GM12878 (cell line): ENCODE data around the gene STK38. TPM values are rescaled to one million over a fixed set of nuclear protein-coding genes. Genes with fewer than 3 reads are reported as not detected.

Source experiments
- ATAC-seq: fragments of 200-7000 bp; cut with Tn5 transposase; 3 replicates; pipeline ENCODE4 v1.9.1; 2020; ENCODE audit warnings: mild to moderate bottlenecking, moderate library complexity
- BruUV-seq: library from RNA; stranded (reverse); fragments of 400-500 nt; replicated peaks from 2 replicates; lab custom pipeline; 2021; lab: Mats Ljungman, UMichigan
- CTCF ChIA-PET: fragments of 300-600 bp; sonication (Branson Sonifier 250); formaldehyde crosslinking; extraction: SDS; loops from one replicate; lab custom pipeline; 2021; ENCODE audit warnings: inconsistent platforms; lab: Yijun Ruan, JAX
- POLR2A ChIA-PET: fragments of 350-600 bp; formaldehyde crosslinking; extraction: SDS; loops from one replicate; lab custom pipeline; 2021; ENCODE audit warnings: inconsistent platforms; lab: Charles Lee
- RAD21 ChIA-PET: fragments of 300-600 bp; sonication (Branson Sonifier 250); formaldehyde crosslinking; loops from one replicate; lab custom pipeline; 2023; ENCODE audit warnings: antibody characterized with exemption; ENCODE audit not compliant: unreplicated experiment; lab: Charles Lee
- SMC1A ChIA-PET: fragments of 300-600 bp; sonication (Branson Sonifier 250); formaldehyde crosslinking; loops from one replicate; lab custom pipeline; 2023; ENCODE audit not compliant: unreplicated experiment, uncharacterized antibody; lab: Charles Lee
- DNase-seq: peaks from one replicate; pipeline ENCODE4 v3.0.0-alpha.2; 2011; ENCODE audit warnings: low read depth, low spot score
- FAIRE-seq: peaks from 3 replicates; lab custom pipeline; 2011; peaks lifted over from hg19 to GRCh38; lab: Jason Lieb, UNC
- H2AFZ ChIP-seq: 2 replicates; pipeline ENCODE4 v1.6.0; 2011; ENCODE audit warnings: low read depth, low read length, control low read depth; ENCODE audit not compliant: control insufficient read depth
- H3K27ac ChIP-seq: 2 replicates; pipeline ENCODE4 v1.5.1; 2011; ENCODE audit warnings: control low read depth; ENCODE audit not compliant: control insufficient read depth, insufficient read depth
- H3K27me3 ChIP-seq, 2 experiments: replicated peaks in 1 of 2; 2 replicates each; pipeline versions ENCODE4 v1.6.0 to v1.6.1; 2011; ENCODE audit warnings: low read length in 1 of 2; ENCODE audit not compliant: control insufficient read depth in 2 of 2, insufficient read depth in 2 of 2
- H3K36me3 ChIP-seq, 2 experiments: 2 replicates each; pipeline ENCODE4 v1.5.1; 2011; ENCODE audit warnings: low read length in 1 of 2; ENCODE audit not compliant: control insufficient read depth in 2 of 2, insufficient read depth in 2 of 2
- H3K4me1 ChIP-seq: 2 replicates; pipeline ENCODE4 v1.6.1; 2011; ENCODE audit warnings: mild to moderate bottlenecking, low read length, moderate library complexity, mixed read lengths; ENCODE audit not compliant: control insufficient read depth, insufficient read depth
- H3K4me2 ChIP-seq: 2 replicates; pipeline ENCODE4 v1.6.0; 2011; ENCODE audit warnings: control low read depth; ENCODE audit not compliant: control insufficient read depth, insufficient read depth
- H3K4me3 ChIP-seq: fragments of 200-600 bp; sonication (generic); 2 replicates; pipeline ENCODE4 v1.5.1; 2016
- H3K79me2 ChIP-seq: 2 replicates; pipeline ENCODE4 v1.6.0; 2011; ENCODE audit warnings: low read length; ENCODE audit not compliant: control insufficient read depth, insufficient read depth
- H3K9ac ChIP-seq: 2 replicates; pipeline ENCODE4 v1.8.0; 2011; ENCODE audit warnings: low read length, control low read depth, mixed read lengths; ENCODE audit not compliant: control insufficient read depth, insufficient read depth
- H3K9me3 ChIP-seq: replicated peaks from 3 replicates; pipeline ENCODE4 v1.5.1; 2011; ENCODE audit warnings: mild to moderate bottlenecking, low read length; ENCODE audit not compliant: control insufficient read depth, insufficient read depth
- H4K20me1 ChIP-seq: 2 replicates; pipeline ENCODE4 v1.6.0; 2011; ENCODE audit not compliant: control insufficient read depth, insufficient read depth
- CREM ChIP-seq: IDR thresholded peaks from 2 replicates; pipeline ENCODE4 v1.6.1; 2014; ENCODE audit warnings: antibody characterized with exemption, low read depth
- EGR1 ChIP-seq, 2 experiments: IDR thresholded peaks; 1 replicate in 1 of 2; 2 replicates in 1 of 2; pipeline ENCODE4 v1.6.1; 2011 to 2012; ENCODE audit warnings: low read depth in 2 of 2, low read length in 2 of 2, borderline replicate concordance in 1 of 2, mild to moderate bottlenecking in 1 of 2, moderate library complexity in 1 of 2
- HDAC6 ChIP-seq: fragments of 200-600 bp; sonication (generic); IDR thresholded peaks from one replicate; pipeline ENCODE4 v1.8.0; 2017; ENCODE audit warnings: antibody characterized with exemption; ENCODE audit not compliant: unreplicated experiment
- IRF4 ChIP-seq: IDR thresholded peaks from 2 replicates; pipeline ENCODE4 v1.6.1; 2011; ENCODE audit warnings: low read depth, low read length
- LARP7 ChIP-seq: fragments of 450-650 bp; IDR thresholded peaks from 2 replicates; pipeline ENCODE4 v1.6.1; 2017; ENCODE audit warnings: mild to moderate bottlenecking
- MTA2 ChIP-seq: fragments of 450-650 bp; IDR thresholded peaks from 2 replicates; pipeline ENCODE4 v1.6.1; 2016; ENCODE audit warnings: low read depth, mild to moderate bottlenecking, moderate library complexity
- NFYB ChIP-seq: IDR thresholded peaks from 2 replicates; pipeline ENCODE4 v1.6.1; 2011; ENCODE audit warnings: low read depth, mild to moderate bottlenecking, low read length, improper control_type of control experiment, moderate library complexity; ENCODE audit not compliant: insufficient read depth
- NR2C1 ChIP-seq: fragments of 450-650 bp; IDR thresholded peaks from 2 replicates; pipeline ENCODE4 v1.6.1; 2017; ENCODE audit warnings: antibody characterized with exemption, mild to moderate bottlenecking, moderate library complexity
- RCOR1 ChIP-seq: conservative IDR thresholded peaks from 2 replicates; pipeline ENCODE4 v1.6.1; 2012; ENCODE audit warnings: low read depth, low read length, improper control_type of control experiment
- SMAD1 ChIP-seq: fragments of 450-650 bp; IDR thresholded peaks from 2 replicates; pipeline ENCODE4 v1.6.1; 2018; ENCODE audit warnings: mild to moderate bottlenecking, low read depth; ENCODE audit not compliant: partially characterized antibody
- TCF12 ChIP-seq: IDR thresholded peaks from 2 replicates; pipeline ENCODE4 v1.6.1; 2011; ENCODE audit warnings: low read depth, mild to moderate bottlenecking, low read length
- WRNIP1 ChIP-seq: IDR thresholded peaks from 2 replicates; pipeline ENCODE4 v1.6.1; 2011; ENCODE audit warnings: low read depth, low read length, improper control_type of control experiment, borderline replicate concordance
- in situ Hi-C: fragments of 300-500 bp; cut with MboI; formaldehyde crosslinking; loops from 9 replicates; pipeline ENCODE4 v1.14.3; 2018; ENCODE audit warnings: mixed read lengths
- intact Hi-C: fragments of 100-400 bp; cut with micrococcal nuclease; formaldehyde crosslinking; loops from one replicate; pipeline ENCODE4 v1.14.2; 2022; ENCODE audit not compliant: unreplicated experiment
- polyA plus RNA-seq, 11 experiments: library from polyadenylated mRNA; depleted of rRNA in 4 of 11; unstranded in 6 of 11; stranded (reverse) in 5 of 11; fragments of >200 nt; fragmentation: Nextera tagmentation in 4 of 11; fragmentation: Illumina TruSeq in 1 of 11; extraction: Ambion mirVana in 4 of 11; extraction: Trizol in 1 of 11; gene quantifications; 1 replicate in 1 of 11; 2 replicates in 10 of 11; pipeline versions ENCODE4 v1.2.1 to v1.2.3, GENCODE V29; 2011 to 2016; ENCODE audit warnings: inconsistent platforms in 2 of 11, missing spikeins in 2 of 11, low read depth in 1 of 11
- total RNA-seq, 4 experiments: library from RNA; depleted of rRNA in 3 of 4; stranded (reverse); fragments of >200 nt in 3 of 4; fragmentation: Illumina TruSeq in 1 of 4; extraction: Trizol in 1 of 4; gene quantifications; 2 replicates each; pipeline versions ENCODE4 v1.2.1 to v1.2.3, GENCODE V29; 2013 to 2021
- TF ChIP-seq, protein P1 (sequence below): IDR thresholded peaks from 2 replicates; pipeline ENCODE4 v1.6.1; 2012; ENCODE audit warnings: low read depth, low read length, improper control_type of control experiment
- TF ChIP-seq, protein P2 (sequence below): fragments of 450-650 bp; IDR thresholded peaks from 2 replicates; pipeline ENCODE4 v1.6.1; 2017; ENCODE audit warnings: mild to moderate bottlenecking, low read depth, inconsistent platforms; ENCODE audit not compliant: poor library complexity, severe bottlenecking
- TF ChIP-seq, protein P3 (sequence below): fragments of 450-650 bp; IDR thresholded peaks from 2 replicates; pipeline ENCODE4 v1.6.1; 2016; ENCODE audit warnings: mild to moderate bottlenecking, moderate library complexity, borderline replicate concordance

Gene STK38
- total and polyA plus RNA-seq, 10 of the 15 experiments (the other 5 are each of a cell fraction or from before 2014, with no cell fraction given), result 4.1 to 18.7 (median 13.6) TPM

DNA sequence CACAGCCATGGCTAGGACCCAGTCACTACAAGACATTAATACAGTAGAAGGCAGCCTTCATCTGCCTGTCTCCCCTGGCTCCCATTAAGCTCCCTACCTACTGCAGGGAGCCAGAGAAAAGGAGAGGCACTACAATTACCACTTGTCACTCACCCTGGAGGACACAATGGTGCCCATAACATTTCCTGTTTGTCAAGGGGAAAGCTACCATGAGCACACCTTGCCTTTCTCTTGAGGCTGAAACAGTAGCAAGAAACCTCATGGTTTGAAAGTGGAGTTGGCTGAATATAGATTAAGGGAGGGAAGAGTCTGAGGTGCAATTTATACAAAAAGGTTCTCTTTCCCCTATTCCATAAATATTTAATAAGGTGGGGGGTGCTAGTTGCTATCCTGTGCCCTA lies 27.9 kb downstream of the STK38 start:
- TF ChIP-seq WRNIP1, result no peak
- no peak for TF ChIP-seq SMAD1
- TF ChIP-seq NR2C1, result no peak
- TF ChIP-seq MTA2, result no peak
- no peak for TF ChIP-seq IRF4
- TF ChIP-seq, protein P1, sequence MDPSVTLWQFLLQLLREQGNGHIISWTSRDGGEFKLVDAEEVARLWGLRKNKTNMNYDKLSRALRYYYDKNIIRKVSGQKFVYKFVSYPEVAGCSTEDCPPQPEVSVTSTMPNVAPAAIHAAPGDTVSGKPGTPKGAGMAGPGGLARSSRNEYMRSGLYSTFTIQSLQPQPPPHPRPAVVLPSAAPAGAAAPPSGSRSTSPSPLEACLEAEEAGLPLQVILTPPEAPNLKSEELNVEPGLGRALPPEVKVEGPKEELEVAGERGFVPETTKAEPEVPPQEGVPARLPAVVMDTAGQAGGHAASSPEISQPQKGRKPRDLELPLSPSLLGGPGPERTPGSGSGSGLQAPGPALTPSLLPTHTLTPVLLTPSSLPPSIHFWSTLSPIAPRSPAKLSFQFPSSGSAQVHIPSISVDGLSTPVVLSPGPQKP, result no peak
- TF ChIP-seq, protein P2, sequence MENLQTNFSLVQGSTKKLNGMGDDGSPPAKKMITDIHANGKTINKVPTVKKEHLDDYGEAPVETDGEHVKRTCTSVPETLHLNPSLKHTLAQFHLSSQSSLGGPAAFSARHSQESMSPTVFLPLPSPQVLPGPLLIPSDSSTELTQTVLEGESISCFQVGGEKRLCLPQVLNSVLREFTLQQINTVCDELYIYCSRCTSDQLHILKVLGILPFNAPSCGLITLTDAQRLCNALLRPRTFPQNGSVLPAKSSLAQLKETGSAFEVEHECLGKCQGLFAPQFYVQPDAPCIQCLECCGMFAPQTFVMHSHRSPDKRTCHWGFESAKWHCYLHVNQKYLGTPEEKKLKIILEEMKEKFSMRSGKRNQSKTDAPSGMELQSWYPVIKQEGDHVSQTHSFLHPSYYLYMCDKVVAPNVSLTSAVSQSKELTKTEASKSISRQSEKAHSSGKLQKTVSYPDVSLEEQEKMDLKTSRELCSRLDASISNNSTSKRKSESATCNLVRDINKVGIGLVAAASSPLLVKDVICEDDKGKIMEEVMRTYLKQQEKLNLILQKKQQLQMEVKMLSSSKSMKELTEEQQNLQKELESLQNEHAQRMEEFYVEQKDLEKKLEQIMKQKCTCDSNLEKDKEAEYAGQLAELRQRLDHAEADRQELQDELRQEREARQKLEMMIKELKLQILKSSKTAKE, result no peak
- TF ChIP-seq RCOR1, result no peak
- TF ChIP-seq HDAC6, result no peak
- TF ChIP-seq CREM, result no peak
- TF ChIP-seq EGR1 (IDR thresholded peaks at IDR 0.05; ENCODE audit: borderline replicate concordance in 1 of 2, low read depth in 2 of 2, low read length in 2 of 2), result no peak
- no peak for TF ChIP-seq LARP7
- TF ChIP-seq, protein P3, sequence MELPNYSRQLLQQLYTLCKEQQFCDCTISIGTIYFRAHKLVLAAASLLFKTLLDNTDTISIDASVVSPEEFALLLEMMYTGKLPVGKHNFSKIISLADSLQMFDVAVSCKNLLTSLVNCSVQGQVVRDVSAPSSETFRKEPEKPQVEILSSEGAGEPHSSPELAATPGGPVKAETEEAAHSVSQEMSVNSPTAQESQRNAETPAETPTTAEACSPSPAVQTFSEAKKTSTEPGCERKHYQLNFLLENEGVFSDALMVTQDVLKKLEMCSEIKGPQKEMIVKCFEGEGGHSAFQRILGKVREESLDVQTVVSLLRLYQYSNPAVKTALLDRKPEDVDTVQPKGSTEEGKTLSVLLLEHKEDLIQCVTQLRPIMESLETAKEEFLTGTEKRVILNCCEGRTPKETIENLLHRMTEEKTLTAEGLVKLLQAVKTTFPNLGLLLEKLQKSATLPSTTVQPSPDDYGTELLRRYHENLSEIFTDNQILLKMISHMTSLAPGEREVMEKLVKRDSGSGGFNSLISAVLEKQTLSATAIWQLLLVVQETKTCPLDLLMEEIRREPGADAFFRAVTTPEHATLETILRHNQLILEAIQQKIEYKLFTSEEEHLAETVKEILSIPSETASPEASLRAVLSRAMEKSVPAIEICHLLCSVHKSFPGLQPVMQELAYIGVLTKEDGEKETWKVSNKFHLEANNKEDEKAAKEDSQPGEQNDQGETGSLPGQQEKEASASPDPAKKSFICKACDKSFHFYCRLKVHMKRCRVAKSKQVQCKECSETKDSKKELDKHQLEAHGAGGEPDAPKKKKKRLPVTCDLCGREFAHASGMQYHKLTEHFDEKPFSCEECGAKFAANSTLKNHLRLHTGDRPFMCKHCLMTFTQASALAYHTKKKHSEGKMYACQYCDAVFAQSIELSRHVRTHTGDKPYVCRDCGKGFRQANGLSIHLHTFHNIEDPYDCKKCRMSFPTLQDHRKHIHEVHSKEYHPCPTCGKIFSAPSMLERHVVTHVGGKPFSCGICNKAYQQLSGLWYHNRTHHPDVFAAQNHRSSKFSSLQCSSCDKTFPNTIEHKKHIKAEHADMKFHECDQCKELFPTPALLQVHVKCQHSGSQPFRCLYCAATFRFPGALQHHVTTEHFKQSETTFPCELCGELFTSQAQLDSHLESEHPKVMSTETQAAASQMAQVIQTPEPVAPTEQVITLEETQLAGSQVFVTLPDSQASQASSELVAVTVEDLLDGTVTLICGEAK, result no peak
- no peak for TF ChIP-seq NFYB
- TF ChIP-seq TCF12, result no peak
- no peak for ATAC-seq
- DNase-seq, result no peak
- BruUV-seq, result no TSS peak
- Histone ChIP-seq H3K9me3 (no peaks in the 10 kb centered on the region), H3K4me1 (peaks cover 3% of the 10 kb centered on the region; the same call in 1 of the 2 replicates), H2AFZ (no peak overlapping the region), H3K36me3 (peaks cover 2 to 19% of the 10 kb centered on the region in 2 experiments), H3K27ac (no peak overlapping the region), H3K4me3 (no peak overlapping the region), H3K27me3 (no peaks in the 10 kb centered on the region), H3K4me2 (no peak overlapping the region), H3K9ac (no peak overlapping the region), H4K20me1 (no peaks in the 10 kb centered on the region), H3K79me2 (no peaks in the 10 kb centered on the region)
- no peak for FAIRE-seq
- ChIA-PET SMC1A (interaction anchor here (1.1 to 2.8 kb wide), 6 partner anchors 13 to 488 kb away, joined by 3 to 6 read pairs (median 4); no protein-coding TSS in a partner anchor), CTCF (interaction anchor here (0.7 to 1.7 kb wide), 6 partner anchors 14 to 178 kb away, joined by 3 read pairs; no protein-coding TSS in a partner anchor), POLR2A (interaction anchor here (0.6 to 0.8 kb wide), 2 partner anchors 16 to 545 kb away, joined by 3 read pairs; no protein-coding TSS in a partner anchor), RAD21 (no interaction called here)
- intact Hi-C loops, result no loop called here
- in situ Hi-C loops, result no loop called here
